GM13977 (cell line): ENCODE data around the gene PKP1.

Experiments used
- DNase-seq: peaks from one replicate; pipeline ENCODE4 v3.0.0; 2012; ENCODE audit warnings: low spot score
- in situ Hi-C: fragments of 300-500 bp; cut with MboI; formaldehyde crosslinking; loops from one replicate; pipeline ENCODE4 v1.12.0; 2022; ENCODE audit warnings: low sequenced_read_pairs, low pct_unique_long_range_greater_than_20kb, mixed read lengths, inconsistent platforms; ENCODE audit not compliant: unreplicated experiment
- TF ChIP-seq, protein P1 (sequence below): IDR thresholded peaks from 2 replicates; pipeline ENCODE4 v1.5.1; 2012; ENCODE audit warnings: mild to moderate bottlenecking, control low read depth; ENCODE audit not compliant: insufficient read depth; ENCODE audit errors: extremely low read depth, missing control alignments

The PKP1 gene

DNA sequence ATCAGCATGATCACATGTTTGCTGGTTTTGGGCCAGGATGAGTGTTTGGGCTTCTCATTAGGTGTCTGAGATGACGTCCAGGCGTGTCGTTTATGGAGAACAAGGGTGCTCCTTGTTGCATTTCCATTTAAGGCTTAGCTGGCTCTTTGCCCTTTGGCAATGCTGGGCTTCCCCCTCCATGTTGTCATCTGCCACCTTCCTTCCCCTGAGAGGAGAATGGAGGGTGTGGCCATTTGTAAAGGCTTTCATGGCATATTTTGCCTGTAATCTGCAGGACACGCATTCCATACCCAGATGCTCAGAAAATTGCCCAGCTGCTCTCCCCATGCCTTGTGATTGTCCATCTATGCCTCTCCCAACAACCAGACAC lies 27.7 kb downstream of the PKP1 start:
- DNase-seq, result no peak
- in situ Hi-C loops, result no loop called here
- TF ChIP-seq, protein P1, sequence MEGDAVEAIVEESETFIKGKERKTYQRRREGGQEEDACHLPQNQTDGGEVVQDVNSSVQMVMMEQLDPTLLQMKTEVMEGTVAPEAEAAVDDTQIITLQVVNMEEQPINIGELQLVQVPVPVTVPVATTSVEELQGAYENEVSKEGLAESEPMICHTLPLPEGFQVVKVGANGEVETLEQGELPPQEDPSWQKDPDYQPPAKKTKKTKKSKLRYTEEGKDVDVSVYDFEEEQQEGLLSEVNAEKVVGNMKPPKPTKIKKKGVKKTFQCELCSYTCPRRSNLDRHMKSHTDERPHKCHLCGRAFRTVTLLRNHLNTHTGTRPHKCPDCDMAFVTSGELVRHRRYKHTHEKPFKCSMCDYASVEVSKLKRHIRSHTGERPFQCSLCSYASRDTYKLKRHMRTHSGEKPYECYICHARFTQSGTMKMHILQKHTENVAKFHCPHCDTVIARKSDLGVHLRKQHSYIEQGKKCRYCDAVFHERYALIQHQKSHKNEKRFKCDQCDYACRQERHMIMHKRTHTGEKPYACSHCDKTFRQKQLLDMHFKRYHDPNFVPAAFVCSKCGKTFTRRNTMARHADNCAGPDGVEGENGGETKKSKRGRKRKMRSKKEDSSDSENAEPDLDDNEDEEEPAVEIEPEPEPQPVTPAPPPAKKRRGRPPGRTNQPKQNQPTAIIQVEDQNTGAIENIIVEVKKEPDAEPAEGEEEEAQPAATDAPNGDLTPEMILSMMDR, result no peak

DNA sequence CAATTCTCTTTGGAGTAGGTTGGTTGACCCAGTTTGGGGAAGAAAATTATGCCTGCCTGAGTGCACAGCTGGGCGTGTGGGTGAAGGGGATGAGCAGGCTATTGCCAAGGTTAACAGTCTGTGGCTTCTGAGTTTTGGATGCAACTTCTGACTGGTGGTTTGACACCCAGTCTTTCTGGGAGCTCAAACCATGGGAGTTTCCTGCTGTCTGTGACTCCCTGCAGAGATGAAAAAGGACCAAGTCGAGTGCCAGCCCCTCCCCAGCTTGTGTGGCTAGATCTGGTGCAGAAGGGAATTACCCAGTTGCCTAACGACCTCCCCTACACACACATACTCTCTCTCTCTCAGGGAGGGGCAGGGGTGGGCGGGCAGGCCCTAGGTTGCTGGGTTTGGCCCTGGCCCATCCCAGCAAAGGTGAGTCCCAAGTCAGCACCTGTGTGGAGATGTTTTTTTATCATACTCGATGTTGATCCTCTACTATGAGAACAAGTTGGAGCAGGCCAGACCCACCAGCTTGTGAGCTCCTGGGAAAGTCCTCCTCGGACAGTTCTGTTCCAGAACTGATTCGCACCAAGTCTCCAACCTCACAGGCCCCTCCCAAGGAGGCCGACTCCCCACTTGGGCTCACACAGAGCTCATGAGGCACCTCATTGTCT lies 28.2 kb downstream of the PKP1 start:
- in situ Hi-C loops, result no loop called here
- no peak for DNase-seq
- TF ChIP-seq, protein P1, result no peak

DNA sequence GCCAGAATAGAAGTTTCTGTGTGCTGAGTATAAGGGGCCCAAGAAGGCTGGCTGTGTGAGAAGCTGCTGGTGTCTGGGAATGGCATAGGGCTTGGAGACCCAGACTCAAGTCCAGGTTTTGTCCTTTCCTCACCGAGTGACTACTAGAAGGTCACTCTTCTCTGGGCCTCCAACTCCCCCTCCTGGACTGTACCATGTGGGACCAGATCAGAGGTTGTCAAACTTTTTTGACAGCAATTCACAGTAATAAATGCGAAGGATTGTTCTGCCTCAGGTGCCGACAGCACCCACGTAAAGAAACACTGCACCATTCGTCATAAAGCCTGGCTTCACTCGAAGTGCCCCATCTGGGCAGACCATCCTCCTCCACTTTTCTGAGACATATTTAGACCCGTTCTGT lies 29.0 kb downstream of the PKP1 start:
- TF ChIP-seq, protein P1, result no peak
- in situ Hi-C loops, result no loop called here
- no peak for DNase-seq

DNA sequence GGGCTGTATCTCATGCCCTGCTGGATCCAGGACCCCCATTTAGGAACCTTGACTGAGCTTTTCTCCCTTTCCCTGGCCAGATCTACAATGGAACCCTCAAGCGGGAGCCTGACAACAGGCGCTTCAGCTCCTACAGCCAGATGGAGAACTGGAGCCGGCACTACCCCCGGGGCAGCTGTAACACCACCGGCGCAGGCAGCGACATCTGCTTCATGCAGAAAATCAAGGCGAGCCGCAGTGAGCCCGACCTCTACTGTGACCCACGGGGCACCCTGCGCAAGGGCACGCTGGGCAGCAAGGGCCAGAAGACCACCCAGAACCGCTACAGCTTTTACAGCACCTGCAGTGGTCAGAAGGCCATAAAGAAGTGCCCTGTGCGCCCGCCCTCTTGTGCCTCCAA lies 29.8 kb downstream of the PKP1 start:
- no peak for DNase-seq
- TF ChIP-seq, protein P1, result no peak
- in situ Hi-C loops, result no loop called here

DNA sequence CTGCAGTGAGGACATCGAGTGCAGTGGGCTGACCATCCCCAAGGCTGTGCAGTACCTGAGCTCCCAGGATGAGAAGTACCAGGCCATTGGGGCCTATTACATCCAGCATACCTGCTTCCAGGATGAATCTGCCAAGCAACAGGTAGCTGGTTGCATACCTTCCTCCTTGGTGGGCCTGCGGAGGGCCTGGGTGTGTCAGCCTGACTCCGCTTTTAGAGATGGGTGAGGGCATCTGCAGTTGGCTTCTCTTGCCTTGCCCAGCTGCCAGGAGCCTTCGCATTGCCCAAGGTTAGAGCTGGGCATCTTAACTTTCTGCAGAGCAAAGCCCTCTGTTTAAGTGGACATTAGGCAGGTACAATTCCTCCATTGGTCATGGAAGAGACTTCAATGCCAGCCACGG lies 33.2 kb downstream of the PKP1 start:
- in situ Hi-C loops, result no loop called here
- DNase-seq, result no peak
- TF ChIP-seq, protein P1, result no peak

DNA sequence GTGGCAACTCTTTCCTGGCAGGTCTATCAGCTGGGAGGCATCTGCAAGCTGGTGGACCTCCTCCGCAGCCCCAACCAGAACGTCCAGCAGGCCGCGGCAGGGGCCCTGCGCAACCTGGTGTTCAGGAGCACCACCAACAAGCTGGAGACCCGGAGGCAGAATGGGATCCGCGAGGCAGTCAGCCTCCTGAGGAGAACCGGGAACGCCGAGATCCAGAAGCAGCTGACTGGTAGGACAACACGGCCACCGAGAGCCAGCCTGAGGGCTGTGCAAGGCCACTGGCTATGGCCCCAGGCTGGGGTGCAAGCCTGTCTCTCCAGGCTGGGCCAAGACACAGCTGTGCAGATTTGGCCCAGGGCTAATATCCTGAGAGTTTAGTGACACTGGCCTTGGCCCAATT lies 34.2 kb downstream of the PKP1 start:
- TF ChIP-seq, protein P1, result no peak
- in situ Hi-C loops, result no loop called here
- DNase-seq, result no peak
